Activated T-cell treated with anti-CD3 and anti-CD28 coated beads, Interleukin-2, amount 50 U/mL, for 24 hours (primary cell): ENCODE data around the gene SH3RF3.

Source experiments
- DNase-seq: peaks from one replicate; pipeline ENCODE4 v3.0.0-alpha.2; 2020
- H3K27ac Mint-ChIP-seq: 2 replicates; pipeline ENCODE4 v1.8.0; 2020; ENCODE audit warnings: mild to moderate bottlenecking, mixed read lengths
- H3K27me3 Mint-ChIP-seq: 2 replicates; pipeline ENCODE4 v1.8.0; 2020; ENCODE audit warnings: mixed read lengths
- H3K36me3 Mint-ChIP-seq: 2 replicates; pipeline ENCODE4 v1.8.0; 2020; ENCODE audit warnings: low read depth, mixed read lengths
- H3K4me1 Mint-ChIP-seq: 2 replicates; pipeline ENCODE4 v1.8.0; 2020; ENCODE audit warnings: low read depth, mixed read lengths
- H3K4me3 Mint-ChIP-seq: 2 replicates; pipeline ENCODE4 v1.8.0; 2020; ENCODE audit warnings: mild to moderate bottlenecking, moderate library complexity, mixed read lengths
- H3K9me3 Mint-ChIP-seq: 2 replicates; pipeline ENCODE4 v1.8.0; 2020; ENCODE audit warnings: mixed read lengths

SH3RF3 gene

DNA sequence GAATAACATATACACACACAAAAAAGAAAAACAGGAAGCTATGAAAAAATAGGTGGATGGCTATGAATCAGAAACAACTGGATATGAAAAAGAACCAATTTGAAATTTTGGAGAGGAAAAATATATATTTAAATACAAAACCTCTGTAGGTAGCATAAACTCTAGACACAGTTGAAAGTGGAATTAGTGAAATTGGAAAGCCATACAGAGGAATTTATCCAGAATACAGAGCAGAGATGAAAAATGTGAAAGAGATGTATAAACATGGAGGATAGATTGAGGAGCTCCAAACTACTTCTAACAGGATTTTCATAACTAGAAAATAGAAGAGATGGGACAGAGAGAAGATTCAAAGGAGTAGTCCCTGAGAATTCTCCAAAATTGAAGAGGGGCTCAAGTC lies 315.9 kb downstream of the SH3RF3 start:
- no peak overlapping the region for H3K27ac Mint-ChIP-seq
- no peak for DNase-seq
- H3K4me3 Mint-ChIP-seq = no peak overlapping the region
- peaks cover 25% of the 10 kb centered on the region for H3K36me3 Mint-ChIP-seq
- H3K4me1 Mint-ChIP-seq = no peaks in the 10 kb centered on the region
- H3K9me3 Mint-ChIP-seq = peaks cover 25% of the 10 kb centered on the region
- H3K27me3 Mint-ChIP-seq = no peaks in the 10 kb centered on the region

DNA sequence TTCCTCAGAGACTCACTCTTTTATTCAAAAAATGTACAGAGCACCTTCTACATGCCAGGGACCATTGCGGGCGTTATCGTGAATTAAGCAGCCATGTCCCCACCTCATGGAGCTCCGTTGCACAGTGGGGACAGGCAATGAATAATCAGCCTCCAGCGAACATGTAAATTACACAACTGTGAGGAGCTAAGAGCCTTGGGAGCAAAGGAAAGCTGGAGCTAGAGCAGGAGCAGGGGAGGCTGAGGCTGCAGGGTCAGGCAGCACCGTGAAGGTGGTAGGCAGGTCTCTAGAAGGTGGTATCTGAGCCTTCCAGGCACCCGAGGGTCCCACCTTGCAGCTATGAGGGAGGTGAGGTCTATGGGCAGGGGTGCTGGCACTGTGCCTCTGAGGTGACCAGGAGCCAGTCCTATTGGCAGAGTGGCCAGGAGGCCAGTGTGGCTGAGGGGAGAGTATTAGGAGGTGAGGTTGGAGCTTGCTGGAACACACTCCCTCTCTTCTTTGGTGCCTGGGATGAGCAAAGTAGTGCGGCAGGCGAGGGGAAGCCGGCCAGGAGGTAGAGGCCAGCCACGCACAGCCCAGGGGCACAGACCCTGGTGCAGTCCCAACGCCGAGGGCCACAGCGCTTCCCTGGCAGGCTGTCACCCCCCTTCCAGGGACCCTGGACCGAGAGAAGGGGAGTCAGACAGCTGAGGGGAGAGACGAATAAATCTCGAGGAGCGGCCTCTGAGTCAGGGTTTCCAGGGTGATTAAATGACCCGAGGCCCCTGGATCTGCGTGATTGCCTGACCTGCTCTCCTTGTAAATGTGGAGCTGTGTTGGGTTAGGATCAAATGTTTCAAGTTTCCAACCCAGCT lies 317.5 kb downstream of the SH3RF3 start:
- no peak overlapping the region for H3K27ac Mint-ChIP-seq
- H3K4me3 Mint-ChIP-seq = no peak overlapping the region
- DNase-seq = no peak
- no peaks in the 10 kb centered on the region for H3K4me1 Mint-ChIP-seq
- H3K36me3 Mint-ChIP-seq = peaks cover 16% of the 10 kb centered on the region
- H3K27me3 Mint-ChIP-seq = no peaks in the 10 kb centered on the region
- peaks cover 17% of the 10 kb centered on the region for H3K9me3 Mint-ChIP-seq

DNA sequence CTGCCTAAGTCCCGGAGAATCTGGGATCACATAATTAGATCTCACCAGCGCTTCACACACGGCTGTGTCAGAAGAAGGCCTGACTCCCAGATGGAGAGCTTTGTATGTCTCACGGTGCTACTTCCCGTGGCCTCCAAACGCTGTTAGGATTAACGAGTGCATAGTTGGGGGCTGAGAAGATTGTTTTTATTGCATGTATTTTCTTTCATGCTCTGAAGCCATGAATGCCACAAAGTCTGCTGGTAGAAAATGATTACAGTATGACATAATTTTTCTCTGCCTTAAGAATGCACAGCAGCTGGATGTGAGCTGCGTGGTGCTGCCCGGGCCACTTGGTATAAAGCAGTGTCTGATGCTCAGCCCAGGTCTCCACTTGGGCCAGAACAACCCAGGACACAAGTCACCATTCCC lies 318.3 kb downstream of the SH3RF3 start:
- Mint-ChIP-seq H3K4me1 (no peaks in the 10 kb centered on the region), H3K27me3 (no peaks in the 10 kb centered on the region), H3K4me3 (no peak overlapping the region), H3K27ac (no peak overlapping the region), H3K9me3 (peaks cover 14% of the 10 kb centered on the region), H3K36me3 (peaks cover 13% of the 10 kb centered on the region)
- DNase-seq = no peak

DNA sequence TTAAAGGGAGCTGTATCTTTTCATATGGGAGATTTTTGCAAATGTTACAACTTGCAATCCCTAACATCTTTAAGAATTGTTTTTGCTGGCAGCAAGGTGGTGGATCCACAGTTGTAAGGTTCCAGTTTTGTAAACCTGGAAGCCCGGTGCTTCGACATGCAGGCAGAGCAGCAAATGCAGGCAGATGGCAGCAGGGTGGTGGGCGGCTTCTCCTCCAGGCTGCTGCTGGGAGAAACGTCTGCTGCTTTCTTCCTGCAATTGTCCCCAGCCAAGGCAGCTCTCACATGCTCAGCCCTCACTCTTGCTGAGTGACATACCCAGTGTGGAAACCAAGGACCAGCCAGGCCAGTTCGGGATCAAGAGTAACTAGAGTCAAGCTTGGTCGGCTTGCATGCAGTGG lies 318.8 kb downstream of the SH3RF3 start:
- Mint-ChIP-seq H3K4me1 (no peaks in the 10 kb centered on the region), H3K27ac (no peak overlapping the region), H3K9me3 (peaks cover 14% of the 10 kb centered on the region), H3K27me3 (no peaks in the 10 kb centered on the region), H3K4me3 (no peak overlapping the region), H3K36me3 (peaks cover 9% of the 10 kb centered on the region)
- DNase-seq = no peak

DNA sequence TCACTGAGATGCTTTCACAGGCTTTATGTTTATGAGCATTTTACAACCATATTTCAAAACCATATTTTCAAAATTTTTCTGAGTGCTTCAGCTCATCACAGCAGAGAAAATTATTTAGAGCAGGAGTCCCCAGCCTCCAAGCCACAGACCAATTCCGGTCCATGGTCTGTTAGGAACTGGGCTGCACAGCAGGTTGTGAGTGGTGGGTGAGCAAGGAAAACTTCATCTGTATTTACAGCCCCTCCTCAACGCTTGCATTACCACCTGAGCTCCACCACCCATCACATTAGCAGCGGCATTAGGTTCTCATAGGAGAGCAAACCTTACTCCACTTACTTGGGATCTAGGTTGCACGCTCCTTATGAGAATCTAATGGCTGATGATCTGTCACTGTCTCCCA lies 319.2 kb downstream of the SH3RF3 start:
- Mint-ChIP-seq H3K27me3 (no peaks in the 10 kb centered on the region), H3K36me3 (peaks cover 8% of the 10 kb centered on the region), H3K4me3 (no peak overlapping the region), H3K9me3 (peaks cover 12% of the 10 kb centered on the region), H3K27ac (no peak overlapping the region), H3K4me1 (no peaks in the 10 kb centered on the region)
- no peak for DNase-seq

DNA sequence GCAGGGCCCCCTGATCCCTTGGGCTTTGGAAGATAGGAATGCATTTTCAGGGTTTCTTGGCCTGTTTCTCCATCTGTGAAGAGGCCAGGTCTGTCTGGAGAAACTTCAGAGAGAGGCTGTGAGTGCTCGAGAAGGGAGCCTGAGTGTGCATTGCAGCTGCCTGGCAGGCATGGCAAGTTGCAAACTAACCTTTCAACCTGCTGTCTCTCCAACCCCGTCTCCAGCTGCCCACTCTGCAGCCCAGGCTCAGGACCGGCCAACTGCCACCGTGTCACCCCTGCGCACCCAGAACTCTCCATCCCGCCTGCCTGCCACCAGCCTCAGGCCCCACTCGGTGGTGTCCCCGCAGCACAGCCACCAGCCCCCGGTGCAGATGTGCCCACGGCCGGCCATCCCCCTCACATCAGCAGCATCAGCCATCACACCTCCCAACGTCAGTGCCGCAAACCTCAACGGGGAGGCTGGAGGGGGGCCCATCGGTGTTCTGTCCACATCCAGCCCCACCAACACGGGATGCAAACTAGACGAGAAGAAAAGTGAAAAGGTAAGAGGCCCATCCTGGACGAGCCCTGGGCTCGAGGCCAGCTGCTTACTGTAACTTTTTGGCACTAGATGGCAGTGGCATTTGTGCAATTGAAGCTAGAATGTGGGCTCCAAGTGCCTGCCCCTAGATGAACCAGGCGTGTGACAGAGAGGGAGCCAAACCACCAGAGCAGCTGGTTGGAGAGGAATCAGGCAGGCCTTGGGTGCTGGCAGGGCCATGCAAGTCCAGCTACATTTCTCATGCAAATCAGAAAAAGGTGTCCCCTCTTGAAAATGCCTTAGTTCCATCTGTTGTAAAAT lies 320.2 kb downstream of the SH3RF3 start:
- no peak for DNase-seq
- no peak overlapping the region for H3K4me3 Mint-ChIP-seq

DNA sequence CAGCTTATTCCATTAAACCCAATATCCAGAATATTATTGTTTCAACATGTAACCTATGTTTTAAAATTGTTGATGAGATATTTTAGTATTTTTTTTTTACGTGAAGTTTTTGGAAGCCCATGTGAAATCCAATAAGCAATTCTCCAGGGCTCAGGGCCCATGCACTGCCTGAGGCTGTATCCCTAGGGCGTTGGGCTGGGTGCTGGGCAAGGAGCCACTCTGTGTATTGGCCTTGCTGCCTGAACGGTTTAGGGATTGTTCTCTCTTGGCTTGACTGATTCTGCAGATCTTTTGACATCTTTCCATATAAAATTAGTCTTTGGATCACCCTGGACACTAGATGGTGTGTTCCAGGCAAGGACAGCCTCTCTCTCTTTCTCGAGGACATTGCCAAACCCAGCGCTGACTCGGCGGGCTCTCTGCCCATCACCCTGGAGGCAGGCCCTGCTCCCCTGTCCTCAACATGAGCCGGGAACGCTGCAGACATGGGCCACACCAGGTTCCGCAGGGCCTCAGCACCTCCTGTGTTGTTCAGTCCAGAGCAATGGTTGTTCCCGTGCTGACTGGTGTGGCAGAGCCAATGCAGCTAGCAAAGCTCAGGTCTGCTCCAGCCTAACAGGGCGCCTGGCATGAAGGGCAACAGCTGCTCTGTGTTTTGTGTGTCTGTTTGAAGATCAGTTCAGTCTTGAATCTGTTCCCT lies 321.7 kb downstream of the SH3RF3 start:
- Mint-ChIP-seq H3K9me3 (no peaks in the 10 kb centered on the region), H3K36me3 (no peaks in the 10 kb centered on the region), H3K27ac (no peak overlapping the region), H3K4me1 (peaks cover 12% of the 10 kb centered on the region), H3K27me3 (no peaks in the 10 kb centered on the region), H3K4me3 (no peak overlapping the region)
- DNase-seq = no peak

More for the DNA sequence above, 320.2 kb downstream of the SH3RF3 start:
- H3K27ac Mint-ChIP-seq = no peak overlapping the region
- peaks cover 6% of the 10 kb centered on the region for H3K9me3 Mint-ChIP-seq
- no peaks in the 10 kb centered on the region for H3K27me3 Mint-ChIP-seq
- H3K36me3 Mint-ChIP-seq = peaks cover 8% of the 10 kb centered on the region
- H3K4me1 Mint-ChIP-seq = peaks cover under 1% of the 10 kb centered on the region

DNA sequence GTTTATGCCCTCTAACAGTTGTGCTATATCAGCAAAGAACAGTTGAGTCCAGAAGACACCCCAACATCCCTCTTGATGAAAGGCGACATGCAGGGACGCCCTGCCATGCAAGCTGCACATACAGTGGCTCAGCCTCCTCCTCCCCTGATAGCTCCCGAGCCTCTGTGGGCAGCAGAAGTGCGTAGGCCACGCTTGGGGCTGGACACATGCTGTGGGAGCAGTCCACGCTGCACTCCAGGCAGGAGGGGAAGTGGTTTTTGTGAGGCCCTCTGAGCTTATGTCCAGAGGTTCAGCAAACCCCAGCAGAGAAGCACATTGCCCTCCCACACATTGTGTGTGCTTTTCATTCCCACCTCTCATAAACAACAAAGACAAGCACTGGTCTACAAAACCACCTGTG lies 322.7 kb downstream of the SH3RF3 start:
- Mint-ChIP-seq H3K9me3 (no peaks in the 10 kb centered on the region), H3K27ac (no peak overlapping the region), H3K36me3 (no peaks in the 10 kb centered on the region), H3K4me3 (no peak overlapping the region), H3K4me1 (peaks cover 12% of the 10 kb centered on the region), H3K27me3 (no peaks in the 10 kb centered on the region)
- DNase-seq = no peak

DNA sequence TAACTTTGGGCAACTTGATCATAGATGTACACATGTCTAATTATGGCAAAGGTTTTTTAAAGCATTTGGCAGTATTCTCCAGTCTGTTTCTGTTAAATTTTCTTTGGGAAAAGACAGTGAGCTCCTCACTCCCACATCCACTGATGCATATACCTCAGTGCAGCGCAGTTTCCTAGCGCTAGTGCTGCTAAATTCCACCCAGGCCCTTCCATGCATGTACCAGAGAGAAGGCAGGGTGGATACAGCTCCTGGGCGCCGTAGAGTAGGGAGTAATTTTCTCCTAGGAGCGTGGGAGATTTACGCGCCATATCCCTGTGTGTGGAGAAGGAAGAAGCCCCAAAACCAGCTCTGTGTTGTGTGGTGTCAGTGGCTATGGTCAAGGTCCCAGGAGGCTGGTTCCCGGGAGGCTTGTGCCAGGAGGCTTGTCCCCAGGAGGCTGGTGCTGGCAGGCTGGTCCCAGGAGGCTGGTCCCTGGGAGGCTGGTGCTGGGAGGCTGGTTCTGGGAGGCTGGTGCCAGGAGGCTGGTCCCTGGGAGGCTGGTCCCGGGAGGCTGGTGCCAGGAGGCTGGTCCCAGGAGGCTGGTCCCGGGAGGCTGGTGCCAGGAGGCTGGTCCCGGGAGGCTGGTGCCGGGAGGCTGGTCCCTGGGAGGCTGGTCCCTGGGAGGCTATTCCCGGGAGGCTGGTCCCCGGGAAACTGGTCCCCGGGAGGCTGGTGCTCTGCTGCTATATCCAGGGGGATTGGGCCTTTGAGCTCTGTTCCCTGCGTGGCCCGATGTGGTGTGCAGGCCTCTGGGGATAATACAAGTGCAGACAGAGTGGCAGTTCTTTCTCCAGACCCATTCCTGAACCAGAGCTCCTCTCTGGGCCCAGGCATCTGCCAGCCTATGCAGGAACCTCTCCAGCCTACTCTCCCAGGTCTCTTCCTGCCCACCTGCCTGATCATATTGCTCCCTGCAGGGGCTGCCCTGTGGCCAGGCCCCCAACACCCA lies 323.6 kb downstream of the SH3RF3 start:
- Mint-ChIP-seq H3K27ac (no peak overlapping the region), H3K9me3 (no peaks in the 10 kb centered on the region), H3K4me1 (peaks cover 14% of the 10 kb centered on the region), H3K36me3 (no peaks in the 10 kb centered on the region), H3K4me3 (no peak overlapping the region), H3K27me3 (no peaks in the 10 kb centered on the region)
- DNase-seq = no peak

DNA sequence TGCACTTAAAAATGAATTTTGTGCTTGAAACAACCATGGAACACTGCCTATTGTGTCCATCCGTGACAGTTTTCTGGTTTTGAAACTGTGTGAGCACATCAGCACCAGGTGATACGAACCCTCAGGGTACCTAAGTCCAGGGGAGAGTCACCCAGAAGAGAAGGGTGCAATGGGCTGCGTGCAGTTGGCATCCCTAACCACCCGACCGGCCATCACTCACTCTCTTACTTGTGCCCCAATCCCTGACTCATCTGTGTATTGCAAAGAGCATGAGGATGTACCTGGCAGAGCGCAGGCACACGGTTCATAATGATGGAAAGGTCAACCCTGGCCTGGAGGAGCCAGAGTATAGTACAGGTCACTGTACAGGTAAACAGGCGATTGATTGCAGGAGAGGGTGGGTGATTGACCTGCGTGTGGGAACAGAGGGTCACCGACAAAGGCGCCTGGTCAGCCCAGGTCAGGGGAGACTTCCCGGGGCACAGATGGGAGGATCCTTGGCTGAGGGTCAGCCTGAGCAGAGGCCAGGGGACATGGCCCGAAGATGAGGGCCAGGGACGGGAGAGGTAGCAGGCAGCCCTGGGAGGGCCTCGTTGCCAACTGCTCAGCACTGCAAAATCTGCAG lies 324.5 kb downstream of the SH3RF3 start:
- H3K27ac Mint-ChIP-seq = no peak overlapping the region
- H3K4me1 Mint-ChIP-seq = peaks cover 18% of the 10 kb centered on the region
- no peaks in the 10 kb centered on the region for H3K27me3 Mint-ChIP-seq
- no peaks in the 10 kb centered on the region for H3K9me3 Mint-ChIP-seq
- no peak for DNase-seq
- no peaks in the 10 kb centered on the region for H3K36me3 Mint-ChIP-seq
- no peak overlapping the region for H3K4me3 Mint-ChIP-seq

DNA sequence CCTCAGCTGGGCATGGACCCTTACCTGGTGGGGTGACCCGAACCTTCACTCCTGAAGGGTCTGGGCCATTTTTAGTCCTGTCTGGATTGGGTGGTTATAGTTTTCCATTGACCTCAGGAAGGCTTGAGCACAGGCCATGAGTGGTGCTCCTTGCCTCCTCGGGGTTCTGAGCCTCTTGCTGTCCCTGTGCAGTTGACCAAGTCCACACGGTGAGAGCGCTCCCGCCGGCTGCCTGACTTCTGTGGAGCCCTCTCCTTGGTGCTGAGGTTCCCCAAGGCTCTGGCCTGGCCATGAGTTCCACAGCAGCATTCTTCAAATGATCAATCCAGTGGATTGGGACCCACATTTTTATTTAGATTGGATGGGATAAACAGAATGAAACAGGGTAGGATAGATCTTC lies 325.3 kb downstream of the SH3RF3 start:
- peak overlapping the region; percentile 79 for H3K27ac Mint-ChIP-seq
- no peaks in the 10 kb centered on the region for H3K36me3 Mint-ChIP-seq
- no peak overlapping the region for H3K4me3 Mint-ChIP-seq
- no peaks in the 10 kb centered on the region for H3K9me3 Mint-ChIP-seq
- H3K27me3 Mint-ChIP-seq = no peaks in the 10 kb centered on the region
- no peak for DNase-seq
- H3K4me1 Mint-ChIP-seq = peaks cover 18% of the 10 kb centered on the region

DNA sequence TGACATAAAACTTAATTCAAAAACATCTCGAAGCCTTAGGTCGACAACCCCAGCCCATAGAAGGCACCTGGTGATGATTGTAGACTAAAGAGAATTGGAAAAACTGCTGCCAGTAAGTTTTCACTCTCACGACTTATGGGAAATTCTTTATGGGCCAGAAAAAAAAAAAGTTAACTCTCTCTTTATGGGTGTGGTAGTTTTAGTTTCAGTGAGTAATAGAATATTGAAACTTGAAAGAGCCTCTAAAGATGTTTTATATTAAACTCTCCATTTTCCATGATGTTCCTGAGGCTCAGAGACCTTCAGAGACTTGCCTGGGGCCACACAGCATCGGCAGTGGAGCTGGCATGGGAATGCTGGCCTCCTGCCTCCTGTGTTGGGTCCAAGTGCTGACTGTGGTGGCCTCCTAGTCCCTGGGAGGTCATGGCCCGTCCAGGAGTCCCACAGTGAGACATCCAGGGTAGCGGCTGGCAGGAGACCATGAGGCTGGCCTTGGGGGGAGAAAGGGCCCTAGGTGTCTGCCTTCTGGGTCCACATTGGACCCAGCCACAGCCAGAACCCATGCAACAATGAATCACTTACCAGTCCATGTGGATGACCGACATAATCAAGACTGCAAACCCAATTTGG lies 325.9 kb downstream of the SH3RF3 start:
- peak overlapping the region; percentile 79 for H3K27ac Mint-ChIP-seq
- DNase-seq = no peak

More for the DNA sequence above, 325.9 kb downstream of the SH3RF3 start:
- no peaks in the 10 kb centered on the region for H3K27me3 Mint-ChIP-seq
- peaks cover 18% of the 10 kb centered on the region for H3K4me1 Mint-ChIP-seq
- H3K9me3 Mint-ChIP-seq = no peaks in the 10 kb centered on the region
- no peaks in the 10 kb centered on the region for H3K36me3 Mint-ChIP-seq
- H3K4me3 Mint-ChIP-seq = no peak overlapping the region
